GM18868 (cell line): ENCODE results near the gene LPO.

Experiments
- ATAC-seq: cut with Tn5 transposase; IDR thresholded peaks from one replicate; pipeline ENCODE4 v1.9.1; 2021; ENCODE audit warnings: mild to moderate bottlenecking, moderate library complexity; ENCODE audit not compliant: unreplicated experiment

Gene LPO

DNA sequence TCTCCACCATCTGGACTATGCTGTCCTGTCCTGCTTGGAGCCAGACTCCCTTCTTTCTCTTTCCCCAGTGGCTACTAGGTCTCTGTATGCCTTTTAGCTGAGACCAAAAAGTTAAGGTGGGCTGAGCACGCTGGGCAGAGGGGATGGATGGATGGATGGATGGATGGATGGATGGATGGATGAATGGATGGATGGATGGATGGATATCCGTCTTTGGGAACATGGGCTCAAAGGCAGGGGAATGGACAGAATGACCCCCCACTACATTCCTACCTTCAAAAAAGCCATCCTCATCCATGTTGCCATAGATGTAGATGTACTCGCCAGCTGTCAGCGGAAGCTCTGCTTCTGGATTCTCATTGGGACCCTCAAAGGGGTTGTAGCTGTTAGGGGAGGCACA, 77.4 kb downstream of the LPO start:
- ATAC-seq, result no peak

- ATAC-seq, result no peak
These were observed 78.0 kb downstream of the LPO start for GRCh38 chr17:58316260-58316960.

GRCh38 chr17:58317421-58318064, 79.2 kb downstream of the LPO start:
- ATAC-seq, result peak; percentile 73

GRCh38 chr17:58318065-58318481, 79.7 kb downstream of the LPO start:
- no peak for ATAC-seq
